Adrenal gland (tissue), 12 donors: ENCODE data around the gene ACAD11. TPM values are rescaled to one million over a fixed set of nuclear protein-coding genes. Genes with fewer than 3 reads are reported as not detected.

Experiments
- DNase-seq, 7 donors: peaks; one replicate each; pipeline ENCODE4 v3.0.0-alpha.2; 2019 to 2020
- H3K27ac ChIP-seq, 5 donors: fragments of 200-600 bp; sonication (generic) in 4 of 5; 1 replicate in 3 of 5; 2 replicates in 2 of 5; pipeline versions ENCODE4 v1.5.1 to v1.8.0; 2016 to 2020; ENCODE audit warnings: mild to moderate bottlenecking in 1 of 5
- H3K27me3 ChIP-seq: fragments of 200-600 bp; 2 replicates; pipeline ENCODE4 v1.8.0; 2021
- H3K36me3 ChIP-seq, 2 donors: fragments of 200-600 bp; replicated peaks in 1 of 2; 1 replicate in 1 of 2; 2 replicates in 1 of 2; pipeline versions ENCODE4 v1.5.1 to v1.8.0; 2018 to 2022
- H3K4me1 ChIP-seq, 2 donors: fragments of 200-600 bp; replicated peaks in 1 of 2; 1 replicate in 1 of 2; 2 replicates in 1 of 2; pipeline versions ENCODE4 v1.5.1 to v1.8.0; 2018 to 2021
- H3K4me3 ChIP-seq, 4 donors: fragments of 200-600 bp; sonication (generic) in 3 of 4; one replicate each; pipeline ENCODE4 v1.5.1; 2016 to 2018
- H3K9me3 ChIP-seq, 3 donors: fragments of 200-600 bp; sonication (generic) in 1 of 3; replicated peaks in 1 of 3; 1 replicate in 2 of 3; 2 replicates in 1 of 3; pipeline versions ENCODE4 v1.5.1 to v1.8.0; 2016 to 2021
- POLR2A ChIP-seq, 2 donors: fragments of 450-650 bp; IDR thresholded peaks; one replicate each; pipeline ENCODE4 v1.6.1; 2017; ENCODE audit warnings: antibody characterized with exemption in 2 of 2, mild to moderate bottlenecking in 2 of 2, moderate library complexity in 1 of 2
- WGBS, 4 donors: extraction: QIAGEN DNeasy Blood & Tissue Kit in 2 of 4; methylation state at CpG; one replicate each; pipeline versions ENCODE4 v1.1.5 to v1.1.7; 2013 to 2017; 5-methylcytosine and 5-hydroxymethylcytosine counted together
- intact Hi-C, 2 donors: fragments of 100-400 bp; cut with DNase I; formaldehyde crosslinking; loops; one replicate each; pipeline versions ENCODE4 v1.14.1 to v1.15.0; 2022 to 2023
- polyA plus RNA-seq, 3 donors: library from polyadenylated mRNA; stranded (reverse); fragments of 200-250 nt in 2 of 3; fragments of 350-450 nt in 1 of 3; fragmentation: Illumina TruSeq in 1 of 3; extraction: RNeasy Lipid Tissue Mini Kit (QIAGEN cat#74804) in 1 of 3; gene quantifications; one replicate each; pipeline ENCODE4 v1.2.3, GENCODE V29; 2013 to 2014
- total RNA-seq, 9 donors: library from RNA; depleted of rRNA in 4 of 9; stranded (reverse); fragments of >200 nt in 4 of 9; fragments of 120-200 nt in 1 of 9; fragmentation: NEBNext Ultra II Directional in 1 of 9; extraction: Animal tissue kit (Norgen Biotek cat#: 25700) in 1 of 9; gene quantifications; one replicate each; pipeline versions ENCODE4 v1.1.0 to v1.2.4, GENCODE V29; 2013 to 2023
- TF ChIP-seq, protein P1 (sequence below), 6 experiments: fragments of 450-650 bp in 4 of 6; fragments of 200-600 bp in 2 of 6; sonication (generic) in 1 of 6; IDR thresholded peaks; 1 replicate in 5 of 6; 2 replicates in 1 of 6; pipeline versions ENCODE4 v1.5.1 to v1.8.0; 2016 to 2021; ENCODE audit warnings: antibody characterized with exemption in 6 of 6, mild to moderate bottlenecking in 2 of 6, moderate library complexity in 1 of 6
- donor health status: healthy with polysubstance abuse.
- donor health status: Bipolar disorder and iron deficiency.
- donor health status: DM: yes; HTN: yes; CAD: no.
- donor health status: DM: no; HTN: no; CAD: no.
- donor health status: DM: no; HTN: no; CAD: no.
- donor health status: DM: yes; HTN: yes; CAD: no.

ACAD11 gene
- total and polyA plus RNA-seq, 12 donors: 13.6 to 59.1 (median 25.6) TPM

GRCh38 chr3:132659000-132659364 lies 627 bp downstream of the ACAD11 start:
- Histone ChIP-seq H3K36me3 (no peaks in the 10 kb centered on the region), H3K9me3 (no peaks in the 10 kb centered on the region), H3K27ac (peak overlapping the region; percentile 91 to 95 (median 94)), H3K27me3 (no peaks in the 10 kb centered on the region), H3K4me1 (peaks cover 17 to 48% of the 10 kb centered on the region in 2 donors), H3K4me3 (peak overlapping the region in 3 of 4 donors; percentile 67 to 92 (median 84))
- intact Hi-C loops: no loop called here
- TF ChIP-seq, protein P1, sequence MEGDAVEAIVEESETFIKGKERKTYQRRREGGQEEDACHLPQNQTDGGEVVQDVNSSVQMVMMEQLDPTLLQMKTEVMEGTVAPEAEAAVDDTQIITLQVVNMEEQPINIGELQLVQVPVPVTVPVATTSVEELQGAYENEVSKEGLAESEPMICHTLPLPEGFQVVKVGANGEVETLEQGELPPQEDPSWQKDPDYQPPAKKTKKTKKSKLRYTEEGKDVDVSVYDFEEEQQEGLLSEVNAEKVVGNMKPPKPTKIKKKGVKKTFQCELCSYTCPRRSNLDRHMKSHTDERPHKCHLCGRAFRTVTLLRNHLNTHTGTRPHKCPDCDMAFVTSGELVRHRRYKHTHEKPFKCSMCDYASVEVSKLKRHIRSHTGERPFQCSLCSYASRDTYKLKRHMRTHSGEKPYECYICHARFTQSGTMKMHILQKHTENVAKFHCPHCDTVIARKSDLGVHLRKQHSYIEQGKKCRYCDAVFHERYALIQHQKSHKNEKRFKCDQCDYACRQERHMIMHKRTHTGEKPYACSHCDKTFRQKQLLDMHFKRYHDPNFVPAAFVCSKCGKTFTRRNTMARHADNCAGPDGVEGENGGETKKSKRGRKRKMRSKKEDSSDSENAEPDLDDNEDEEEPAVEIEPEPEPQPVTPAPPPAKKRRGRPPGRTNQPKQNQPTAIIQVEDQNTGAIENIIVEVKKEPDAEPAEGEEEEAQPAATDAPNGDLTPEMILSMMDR (IDR thresholded peaks at IDR 0.05): no peak
- no peak for TF ChIP-seq POLR2A (IDR thresholded peaks at IDR 0.05)
- WGBS, 4 donors: 3 to 13% (median 5%) methylated on average over 7 of the region's 7 CpGs
- peak in 2 of 7 donors; percentile 16 to 19 for DNase-seq

DNA sequence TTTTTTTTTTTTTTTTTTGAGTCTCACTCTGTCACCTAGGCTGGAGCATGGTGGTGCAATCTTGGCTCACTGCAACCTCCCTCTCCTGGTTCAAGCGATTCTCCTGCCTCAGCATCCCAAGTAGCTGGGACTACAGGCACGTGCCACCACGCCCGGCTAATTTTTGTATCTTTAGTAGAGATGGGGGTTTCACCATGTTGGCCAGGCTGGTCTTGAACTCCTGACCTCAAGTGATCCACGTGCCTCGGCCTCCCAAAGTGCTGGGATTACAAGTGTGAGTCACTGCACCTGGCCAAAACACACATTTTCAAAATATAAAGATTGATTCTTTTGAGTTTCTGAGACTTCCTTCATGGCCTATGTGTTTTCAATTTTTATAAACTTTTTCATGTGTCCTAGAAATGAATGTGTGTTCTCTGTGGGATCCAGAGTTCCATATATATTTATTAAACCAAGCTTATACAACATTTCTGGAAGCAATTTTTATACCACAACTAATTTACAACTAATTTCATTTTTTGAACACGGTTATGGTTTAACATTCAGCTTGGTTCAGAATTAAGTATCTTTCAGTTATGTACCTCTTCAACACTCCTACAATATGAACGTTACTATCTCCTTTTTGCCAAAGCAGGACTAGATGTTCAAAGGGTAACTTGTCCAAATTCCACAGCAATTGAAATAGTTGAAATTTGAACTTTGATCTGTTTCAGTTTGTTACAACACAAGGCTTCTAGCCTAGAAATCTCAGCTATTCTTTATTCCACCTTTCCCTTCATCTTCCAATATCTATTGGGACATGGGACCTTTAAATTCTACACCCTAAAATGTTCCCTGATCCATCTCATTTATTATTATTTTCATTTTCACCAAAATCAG lies 1.5 kb downstream of the ACAD11 start:
- no peak overlapping the region for H3K27ac ChIP-seq
- H3K27me3 ChIP-seq: no peaks in the 10 kb centered on the region
- H3K4me3 ChIP-seq: peak overlapping the region in 1 of 4 donors; percentile 67
- TF ChIP-seq, protein P1 (IDR thresholded peaks at IDR 0.05): no peak
- intact Hi-C loops: no loop called here
- peaks cover 17 to 45% of the 10 kb centered on the region in 2 donors for H3K4me1 ChIP-seq
- DNase-seq: no peak
- no peaks in the 10 kb centered on the region for H3K9me3 ChIP-seq
- no peaks in the 10 kb centered on the region for H3K36me3 ChIP-seq
- 82 to 86% (median 85%) methylated on average over 7 to 8 of the region's 8 CpGs for WGBS, 4 donors

DNA sequence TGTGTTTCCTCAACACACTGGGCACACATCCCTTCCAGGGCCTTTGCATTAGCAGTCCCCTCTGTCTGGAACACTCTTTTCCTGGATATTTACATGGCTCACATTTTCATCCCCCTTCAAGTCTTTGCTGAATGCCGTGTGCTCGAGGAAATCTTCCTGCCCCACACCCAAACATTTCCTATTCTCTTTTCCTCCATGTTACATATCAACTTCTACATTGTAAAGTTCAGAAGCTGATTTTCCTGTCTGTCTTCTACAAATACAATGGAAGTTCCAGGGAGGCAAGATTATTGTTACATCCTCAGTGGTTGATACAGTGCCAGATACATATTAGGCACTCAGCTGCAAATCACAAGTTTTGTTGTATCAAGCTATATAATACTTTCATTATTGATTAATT lies 4.1 kb downstream of the ACAD11 start:
- intact Hi-C loops: no loop called here

DNA sequence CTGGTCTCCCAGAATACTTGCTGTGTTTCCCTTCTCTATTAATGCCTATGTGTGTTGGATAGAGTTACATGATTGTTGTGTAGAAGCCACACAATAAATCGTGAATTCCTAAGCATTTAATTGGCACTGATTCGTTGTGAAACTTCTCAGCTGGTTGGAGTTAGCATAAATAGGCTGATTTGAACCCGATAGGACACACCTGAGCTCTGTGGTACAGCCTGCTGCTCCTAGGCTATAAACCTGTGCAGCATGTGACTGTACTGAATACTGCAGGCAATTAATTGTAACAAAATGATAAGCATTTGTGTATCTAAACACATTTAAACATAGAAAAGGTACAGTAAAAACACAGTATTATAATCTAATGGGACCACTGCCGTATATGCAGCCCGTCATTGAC lies 4.9 kb downstream of the ACAD11 start:
- 89 to 91% (median 90%) methylated on average over 5 of the region's 5 CpGs for WGBS, 4 donors
- Histone ChIP-seq H3K4me3 (no peak overlapping the region), H3K4me1 (peaks cover 0 to 27% of the 10 kb centered on the region in 2 donors), H3K27ac (no peak overlapping the region), H3K9me3 (no peaks in the 10 kb centered on the region), H3K27me3 (no peaks in the 10 kb centered on the region), H3K36me3 (no peaks in the 10 kb centered on the region)
- intact Hi-C loops: no loop called here
- DNase-seq: no peak
- TF ChIP-seq, protein P1 (IDR thresholded peaks at IDR 0.05): no peak
- TF ChIP-seq POLR2A (IDR thresholded peaks at IDR 0.05): no peak

More for the DNA sequence above, 4.1 kb downstream of the ACAD11 start:
- Histone ChIP-seq H3K9me3 (no peaks in the 10 kb centered on the region), H3K4me1 (peaks cover 0 to 25% of the 10 kb centered on the region in 2 donors), H3K27ac (no peak overlapping the region), H3K4me3 (no peak overlapping the region), H3K36me3 (no peaks in the 10 kb centered on the region), H3K27me3 (no peaks in the 10 kb centered on the region)
- 73 to 87% (median 77%) methylated on average over 2 of the region's 2 CpGs for WGBS, 4 donors
- TF ChIP-seq, protein P1 (IDR thresholded peaks at IDR 0.05): no peak
- TF ChIP-seq POLR2A (IDR thresholded peaks at IDR 0.05): no peak
- DNase-seq: no peak
